Uterus (tissue), 4 donors: ENCODE results near the gene GPR52. TPM values are rescaled to one million over a fixed set of nuclear protein-coding genes. Genes with fewer than 3 reads are reported as not detected.

ENCODE experiments used
- DNase-seq, 2 donors: peaks; one replicate each; pipeline ENCODE4 v3.0.0-alpha.2; 2019 to 2020
- H3K27ac ChIP-seq, 2 donors: fragments of 200-600 bp; sonication (generic); 1 replicate in 1 of 2; 2 replicates in 1 of 2; pipeline ENCODE4 v1.5.1; 2016 to 2018
- H3K27me3 ChIP-seq, 2 donors: fragments of 200-600 bp; sonication (generic); one replicate each; pipeline ENCODE4 v1.5.1; 2018 to 2019; ENCODE audit warnings: control low read depth in 1 of 2
- H3K36me3 ChIP-seq, 2 donors: fragments of 200-600 bp; sonication (generic); one replicate each; pipeline ENCODE4 v1.5.1; 2019; ENCODE audit warnings: control low read depth in 1 of 2
- H3K4me1 ChIP-seq, 2 donors: fragments of 200-600 bp; sonication (generic); one replicate each; pipeline ENCODE4 v1.5.1; 2018 to 2019; ENCODE audit warnings: control low read depth in 1 of 2
- H3K4me3 ChIP-seq, 2 donors: fragments of 200-600 bp; sonication (generic); 1 replicate in 1 of 2; 2 replicates in 1 of 2; pipeline ENCODE4 v1.5.1; 2018 to 2019; ENCODE audit warnings: mild to moderate bottlenecking in 1 of 2
- H3K9me3 ChIP-seq, 2 donors: fragments of 200-600 bp; sonication (generic); one replicate each; pipeline ENCODE4 v1.5.1; 2019; ENCODE audit warnings: control low read depth in 1 of 2
- CTCF ChIP-seq, 4 experiments: fragments of 200-600 bp in 2 of 4; fragments of 450-650 bp in 2 of 4; sonication (generic) in 2 of 4; IDR thresholded peaks; one replicate each; pipeline ENCODE4 v1.5.1; 2016 to 2019; ENCODE audit warnings: antibody characterized with exemption in 4 of 4, mild to moderate bottlenecking in 2 of 4, moderate library complexity in 1 of 4
- POLR2A ChIP-seq, 2 donors: fragments of 450-650 bp; IDR thresholded peaks; one replicate each; pipeline ENCODE4 v1.6.1; 2016; ENCODE audit warnings: antibody characterized with exemption in 2 of 2, mild to moderate bottlenecking in 1 of 2, moderate library complexity in 1 of 2
- intact Hi-C: fragments of 100-400 bp; cut with DNase I; formaldehyde crosslinking; loops from one replicate; pipeline ENCODE4 v1.15.1; 2023; ENCODE audit warnings: low total_unique reads
- total RNA-seq, 4 donors: library from RNA; depleted of rRNA in 3 of 4; stranded (reverse); fragments of >200 nt in 3 of 4; gene quantifications; one replicate each; pipeline versions ENCODE4 v1.1.0 to v1.2.4, GENCODE V29; 2014 to 2023
- donor health status: DM: yes; HTN: yes; CAD: no.

GPR52 gene, protein sequence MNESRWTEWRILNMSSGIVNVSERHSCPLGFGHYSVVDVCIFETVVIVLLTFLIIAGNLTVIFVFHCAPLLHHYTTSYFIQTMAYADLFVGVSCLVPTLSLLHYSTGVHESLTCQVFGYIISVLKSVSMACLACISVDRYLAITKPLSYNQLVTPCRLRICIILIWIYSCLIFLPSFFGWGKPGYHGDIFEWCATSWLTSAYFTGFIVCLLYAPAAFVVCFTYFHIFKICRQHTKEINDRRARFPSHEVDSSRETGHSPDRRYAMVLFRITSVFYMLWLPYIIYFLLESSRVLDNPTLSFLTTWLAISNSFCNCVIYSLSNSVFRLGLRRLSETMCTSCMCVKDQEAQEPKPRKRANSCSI
- total RNA-seq = 1 to 10 TPM in 2 of 4 donors, not detected in 2; 4.1 to 4.4 TPM

DNA sequence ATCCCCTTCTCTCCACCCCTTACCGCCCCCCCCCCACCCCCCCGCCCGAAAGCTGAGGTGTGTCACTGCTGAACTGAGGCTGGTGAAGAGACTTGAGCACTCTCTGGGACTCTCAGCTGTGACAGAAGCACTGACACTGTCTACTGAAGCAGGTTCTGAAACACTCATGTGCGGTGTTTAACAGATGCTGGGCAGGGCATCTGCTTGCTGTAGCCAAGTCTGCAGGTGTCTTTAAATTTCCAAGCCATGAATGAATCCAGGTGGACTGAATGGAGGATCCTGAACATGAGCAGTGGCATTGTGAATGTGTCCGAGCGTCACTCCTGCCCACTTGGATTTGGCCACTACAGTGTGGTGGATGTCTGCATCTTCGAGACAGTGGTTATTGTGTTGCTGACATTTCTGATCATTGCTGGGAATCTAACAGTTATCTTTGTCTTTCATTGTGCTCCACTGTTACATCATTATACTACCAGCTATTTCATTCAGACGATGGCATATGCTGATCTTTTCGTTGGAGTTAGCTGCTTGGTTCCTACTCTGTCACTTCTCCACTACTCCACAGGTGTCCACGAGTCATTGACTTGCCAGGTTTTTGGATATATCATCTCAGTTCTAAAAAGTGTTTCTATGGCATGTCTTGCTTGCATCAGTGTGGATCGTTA is at the start of gene GPR52:
GPR52 (plus strand) TSS at position 99 of the 665 bp plus-strand sequence; CDS start at position 247, 148 bp downstream.
- Histone ChIP-seq H3K4me3 (no peak within 1 kb of the TSS), H3K27ac (peak within 1 kb of the TSS in 1 of 2 donors; percentile 5), H3K9me3 (no peaks in the 10 kb centered on the region), H3K27me3 (no peaks in the 10 kb centered on the region), H3K36me3 (no peaks in the 10 kb centered on the region), H3K4me1 (no peaks in the 10 kb centered on the region)
- intact Hi-C loops = no loop called here
- TF ChIP-seq CTCF (IDR thresholded peaks at IDR 0.05) (no peak), POLR2A (IDR thresholded peaks at IDR 0.05) (no peak)
- DNase-seq = no peak

GRCh38 chr1:174398246-174398645 is 49.5 kb upstream of the GPR52 start:
- H3K4me3 ChIP-seq = no peak overlapping the region
- DNase-seq = no peak

GRCh38 chr1:174399211-174399610 is 48.6 kb upstream of the GPR52 start:
- H3K9me3 ChIP-seq = no peaks in the 10 kb centered on the region
- H3K36me3 ChIP-seq = no peaks in the 10 kb centered on the region
- no peak for DNase-seq
- TF ChIP-seq POLR2A (IDR thresholded peaks at IDR 0.05) = no peak
- no peak for TF ChIP-seq CTCF (IDR thresholded peaks at IDR 0.05)
- H3K4me3 ChIP-seq = no peak overlapping the region
- H3K4me1 ChIP-seq = no peaks in the 10 kb centered on the region
- intact Hi-C loops = no loop called here
- H3K27me3 ChIP-seq = no peaks in the 10 kb centered on the region
- no peak overlapping the region for H3K27ac ChIP-seq

More at GRCh38 chr1:174398246-174398645, 49.5 kb upstream of the GPR52 start:
- intact Hi-C loops = no loop called here
- no peaks in the 10 kb centered on the region for H3K4me1 ChIP-seq
- H3K27ac ChIP-seq = no peak overlapping the region
- TF ChIP-seq CTCF (IDR thresholded peaks at IDR 0.05) (no peak), POLR2A (IDR thresholded peaks at IDR 0.05) (no peak)
- H3K9me3 ChIP-seq = peaks cover 0 to 4% of the 10 kb centered on the region in 2 donors
- no peaks in the 10 kb centered on the region for H3K36me3 ChIP-seq
- H3K27me3 ChIP-seq = no peaks in the 10 kb centered on the region

- Histone ChIP-seq H3K4me1 (no peaks in the 10 kb centered on the region), H3K27ac (no peak overlapping the region), H3K27me3 (no peaks in the 10 kb centered on the region), H3K9me3 (no peaks in the 10 kb centered on the region), H3K36me3 (no peaks in the 10 kb centered on the region), H3K4me3 (no peak overlapping the region)
- DNase-seq = no peak
- intact Hi-C loops = no loop called here
- TF ChIP-seq CTCF (IDR thresholded peaks at IDR 0.05) (no peak), POLR2A (IDR thresholded peaks at IDR 0.05) (no peak)
Measured at GRCh38 chr1:174401075-174401474, 46.7 kb upstream of the GPR52 start.

DNA sequence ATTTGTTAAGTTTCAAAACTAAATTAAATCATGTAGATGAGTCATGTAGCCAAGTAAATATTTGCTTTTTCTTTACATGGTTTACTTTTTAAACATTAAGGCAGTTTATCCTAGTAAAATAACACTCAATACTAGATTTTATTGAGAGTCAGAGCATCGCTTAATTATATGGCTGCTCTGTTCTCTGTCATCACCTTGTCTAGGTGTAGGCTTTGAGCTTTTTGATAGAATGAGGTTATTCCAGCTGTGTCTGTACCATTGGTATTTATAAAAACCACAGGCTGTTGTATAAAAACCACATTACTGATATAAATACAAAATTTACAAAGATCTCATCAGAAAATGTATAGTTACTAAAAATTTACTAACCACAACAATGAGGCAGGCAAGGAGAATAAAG is 42.5 kb upstream of the GPR52 start:
- TF ChIP-seq CTCF (IDR thresholded peaks at IDR 0.05) (no peak), POLR2A (IDR thresholded peaks at IDR 0.05) (no peak)

More for the DNA sequence above, 42.5 kb upstream of the GPR52 start:
- no peak for DNase-seq
- no peak overlapping the region for H3K4me3 ChIP-seq
- H3K36me3 ChIP-seq = no peaks in the 10 kb centered on the region
- intact Hi-C loops = no loop called here
- H3K4me1 ChIP-seq = no peaks in the 10 kb centered on the region
- no peak overlapping the region for H3K27ac ChIP-seq
- H3K9me3 ChIP-seq = no peaks in the 10 kb centered on the region
- no peaks in the 10 kb centered on the region for H3K27me3 ChIP-seq
